ENCODE data around the gene RMDN2.

The RMDN2 gene

GRCh38 chr2:37917281-37918228 lies 7.5 kb upstream of the RMDN2 start:
- H3K27me3 ChIP-seq (replicated peaks) = no peaks in the 10 kb centered on the region

GRCh38 chr2:37918742-37919186 lies 6.3 kb upstream of the RMDN2 start:
- no peaks in the 10 kb centered on the region for H3K27me3 ChIP-seq (replicated peaks)
- in situ Hi-C loops (cut with HindIII; ENCODE audit: low pct_ligation_motif_present, low sequenced_read_pairs) = no loop called here
- no peak overlapping the region for H3K27ac ChIP-seq

More at GRCh38 chr2:37917281-37918228, 7.5 kb upstream of the RMDN2 start:
- Histone ChIP-seq H3K4me3 (ENCODE audit: low read depth, low read length) (no peak overlapping the region), H3K36me3 (replicated peaks) (no peaks in the 10 kb centered on the region), H3K27ac (no peak overlapping the region)
- in situ Hi-C loops (cut with HindIII; ENCODE audit: low pct_ligation_motif_present, low sequenced_read_pairs) = no loop called here
- no peak for TF ChIP-seq CTCF (IDR thresholded peaks at IDR 0.05; ENCODE audit: low read depth, low read length, missing control alignments)
- DNase-seq = no peak

GRCh38 chr2:37919631-37920032 lies 5.5 kb upstream of the RMDN2 start:
- TF ChIP-seq CTCF (IDR thresholded peaks at IDR 0.05; ENCODE audit: low read depth, low read length, missing control alignments) = no peak
- no peak overlapping the region for H3K27ac ChIP-seq
- in situ Hi-C loops (cut with HindIII; ENCODE audit: low pct_ligation_motif_present, low sequenced_read_pairs) = no loop called here
- H3K4me3 ChIP-seq (ENCODE audit: low read depth, low read length) = no peak overlapping the region
- no peaks in the 10 kb centered on the region for H3K27me3 ChIP-seq (replicated peaks)
- no peaks in the 10 kb centered on the region for H3K36me3 ChIP-seq (replicated peaks)
- DNase-seq = no peak

More at GRCh38 chr2:37918742-37919186, 6.3 kb upstream of the RMDN2 start:
- Histone ChIP-seq H3K36me3 (replicated peaks) (no peaks in the 10 kb centered on the region), H3K4me3 (ENCODE audit: low read depth, low read length) (no peak overlapping the region)
- TF ChIP-seq CTCF (IDR thresholded peaks at IDR 0.05; ENCODE audit: low read depth, low read length, missing control alignments) = no peak
- DNase-seq = no peak

GRCh38 chr2:37920570-37920969 lies 4.5 kb upstream of the RMDN2 start:
- DNase-seq = peak; percentile 45
- in situ Hi-C loops (cut with HindIII; ENCODE audit: low pct_ligation_motif_present, low sequenced_read_pairs) = no loop called here
- no peak for TF ChIP-seq CTCF (IDR thresholded peaks at IDR 0.05; ENCODE audit: low read depth, low read length, missing control alignments)
- Histone ChIP-seq H3K27ac (no peak overlapping the region), H3K36me3 (replicated peaks) (no peaks in the 10 kb centered on the region), H3K27me3 (replicated peaks) (no peaks in the 10 kb centered on the region), H3K4me3 (ENCODE audit: low read depth, low read length) (no peak overlapping the region)

- Histone ChIP-seq H3K27me3 (replicated peaks) (no peaks in the 10 kb centered on the region), H3K36me3 (replicated peaks) (no peaks in the 10 kb centered on the region), H3K27ac (no peak overlapping the region), H3K4me3 (ENCODE audit: low read depth, low read length) (no peak overlapping the region)
- TF ChIP-seq CTCF (IDR thresholded peaks at IDR 0.05; ENCODE audit: low read depth, low read length, missing control alignments) = no peak
- in situ Hi-C loops (cut with HindIII; ENCODE audit: low pct_ligation_motif_present, low sequenced_read_pairs) = no loop called here
- DNase-seq = no peak
Observed at GRCh38 chr2:37921781-37922180, 3.3 kb upstream of the RMDN2 start.
